ENCODE measurements around the gene PCBP4. TPM values are rescaled to one million over a fixed set of nuclear protein-coding genes. Genes with fewer than 3 reads are reported as not detected.

The PCBP4 gene
- total RNA-seq, 4 donors from 2014 or later = 22.4 to 382 (median 63.6) TPM

GRCh38 chr3:51978143-51978502 lies 10.9 kb upstream of the PCBP4 start:
- Histone ChIP-seq H3K4me3 (no peak overlapping the region), H3K9me3 (no peaks in the 10 kb centered on the region), H3K36me3 (no peaks in the 10 kb centered on the region), H3K27me3 (no peaks in the 10 kb centered on the region), H3K27ac (no peak overlapping the region), H3K4me1 (peaks cover 14 to 44% (median 33%) of the 10 kb centered on the region in 4 donors)
- no peak for TF ChIP-seq CTCF (IDR thresholded peaks at IDR 0.05)
- TF ChIP-seq POLR2AphosphoS5 (IDR thresholded peaks at IDR 0.05) = no peak
- TF ChIP-seq EP300 (IDR thresholded peaks at IDR 0.05; ENCODE audit: low read depth) = no peak
- no peak for TF ChIP-seq POLR2A (IDR thresholded peaks at IDR 0.05)
- in situ Hi-C loops (cut with MboI; ENCODE audit: low pct_ligation_motif_present in 1 of 4, low pct_unique_long_range_greater_than_20kb in 1 of 4, low sequenced_read_pairs in 3 of 4) (no loop called here), intact Hi-C loops (cut with DNase I; ENCODE audit: low total_unique reads) (no loop called here)
- WGBS, 2 donors (ENCODE audit: low coverage in 1 of 2) = 86 to 90% methylated on average over 1 to 4 of the region's 4 CpGs
- no peak for DNase-seq

- no peak overlapping the region for H3K27ac ChIP-seq
- H3K36me3 ChIP-seq = no peaks in the 10 kb centered on the region
- DNase-seq = no peak
- H3K4me1 ChIP-seq = peaks cover 14 to 47% (median 32%) of the 10 kb centered on the region in 4 donors
- intact Hi-C loops (cut with DNase I; ENCODE audit: low total_unique reads) (no loop called here), in situ Hi-C loops (cut with MboI; ENCODE audit: low pct_ligation_motif_present in 1 of 4, low pct_unique_long_range_greater_than_20kb in 1 of 4, low sequenced_read_pairs in 3 of 4) (no loop called here)
- no peaks in the 10 kb centered on the region for H3K27me3 ChIP-seq
- H3K9me3 ChIP-seq = no peaks in the 10 kb centered on the region
- WGBS, 2 donors (ENCODE audit: low coverage in 1 of 2) = 93% methylated on average over 9 of the region's 9 CpGs; no CpG with 5 or more reads in 1 of the 2 donors
- no peak overlapping the region for H3K4me3 ChIP-seq
- TF ChIP-seq CTCF (IDR thresholded peaks at IDR 0.05) (no peak), POLR2A (IDR thresholded peaks at IDR 0.05) (no peak), POLR2AphosphoS5 (IDR thresholded peaks at IDR 0.05) (no peak), EP300 (IDR thresholded peaks at IDR 0.05; ENCODE audit: low read depth) (no peak)
Measured at GRCh38 chr3:51977446-51978142, 10.3 kb upstream of the PCBP4 start.

GRCh38 chr3:51975852-51976549 lies 8.7 kb upstream of the PCBP4 start:
- H3K4me1 ChIP-seq = peaks cover 6 to 36% (median 21%) of the 10 kb centered on the region in 4 donors
- no peaks in the 10 kb centered on the region for H3K9me3 ChIP-seq
- H3K27me3 ChIP-seq = no peaks in the 10 kb centered on the region
- TF ChIP-seq CTCF (IDR thresholded peaks at IDR 0.05) (peak in 1 of 5 experiments; percentile 12), EP300 (IDR thresholded peaks at IDR 0.05; ENCODE audit: low read depth) (no peak), POLR2AphosphoS5 (IDR thresholded peaks at IDR 0.05) (peak in 1 of 3 donors; percentile 5), POLR2A (IDR thresholded peaks at IDR 0.05) (no peak)
- in situ Hi-C loops (cut with MboI; ENCODE audit: low pct_ligation_motif_present in 1 of 4, low pct_unique_long_range_greater_than_20kb in 1 of 4, low sequenced_read_pairs in 3 of 4) = no loop called here
- intact Hi-C loops (cut with DNase I; ENCODE audit: low total_unique reads) = no loop called here
- H3K4me3 ChIP-seq = peak overlapping the region in 3 of 4 donors; percentile 59 to 82 (median 64)
- WGBS, 2 donors (ENCODE audit: low coverage in 1 of 2) = 42 to 55% methylated on average over 12 to 46 of the region's 46 CpGs
- peak; percentile 75 for DNase-seq
- H3K36me3 ChIP-seq = no peaks in the 10 kb centered on the region
- peak overlapping the region; percentile 95 to 97 (median 96) for H3K27ac ChIP-seq

- intact Hi-C loops (cut with DNase I; ENCODE audit: low total_unique reads) = no loop called here
- peak within 1 kb of the TSS; percentile 95 to 97 (median 96) for H3K27ac ChIP-seq
- H3K4me1 ChIP-seq = peaks cover 6 to 32% (median 23%) of the 10 kb centered on the region in 4 donors
- WGBS, 2 donors (ENCODE audit: low coverage in 1 of 2) = 1 to 8% methylated on average over 2 to 44 of the region's 63 CpGs
- H3K27me3 ChIP-seq = no peaks in the 10 kb centered on the region
- no peaks in the 10 kb centered on the region for H3K9me3 ChIP-seq
- peak within 1 kb of the TSS; percentile 59 to 82 (median 62) for H3K4me3 ChIP-seq
- TF ChIP-seq POLR2AphosphoS5 (IDR thresholded peaks at IDR 0.05) (peak; percentile 42 to 87 (median 85)), POLR2A (IDR thresholded peaks at IDR 0.05) (peak; percentile 85), EP300 (IDR thresholded peaks at IDR 0.05; ENCODE audit: low read depth) (no peak), CTCF (IDR thresholded peaks at IDR 0.05) (no peak)
- DNase-seq = peak; percentile 88
- no peaks in the 10 kb centered on the region for H3K36me3 ChIP-seq
- in situ Hi-C loops (cut with MboI; ENCODE audit: low pct_ligation_motif_present in 1 of 4, low pct_unique_long_range_greater_than_20kb in 1 of 4, low sequenced_read_pairs in 3 of 4) = no loop called here
Measured at GRCh38 chr3:51974963-51975851, 8.0 kb upstream of the PCBP4 start, which contains the start of gene ABHD14A. ABHD14A (plus strand) TSS chr3:51975064; CDS start chr3:51975136, 72 bp downstream.

All from transverse colon (tissue), 4 donors.